ENCODE data around the gene TMEM40. TPM values are rescaled to one million over a fixed set of nuclear protein-coding genes. Genes with fewer than 3 reads are reported as not detected.

Gene TMEM40
- total RNA-seq, 4 donors from 2014 or later: 47.7 to 82.2 (median 63.8) TPM

DNA sequence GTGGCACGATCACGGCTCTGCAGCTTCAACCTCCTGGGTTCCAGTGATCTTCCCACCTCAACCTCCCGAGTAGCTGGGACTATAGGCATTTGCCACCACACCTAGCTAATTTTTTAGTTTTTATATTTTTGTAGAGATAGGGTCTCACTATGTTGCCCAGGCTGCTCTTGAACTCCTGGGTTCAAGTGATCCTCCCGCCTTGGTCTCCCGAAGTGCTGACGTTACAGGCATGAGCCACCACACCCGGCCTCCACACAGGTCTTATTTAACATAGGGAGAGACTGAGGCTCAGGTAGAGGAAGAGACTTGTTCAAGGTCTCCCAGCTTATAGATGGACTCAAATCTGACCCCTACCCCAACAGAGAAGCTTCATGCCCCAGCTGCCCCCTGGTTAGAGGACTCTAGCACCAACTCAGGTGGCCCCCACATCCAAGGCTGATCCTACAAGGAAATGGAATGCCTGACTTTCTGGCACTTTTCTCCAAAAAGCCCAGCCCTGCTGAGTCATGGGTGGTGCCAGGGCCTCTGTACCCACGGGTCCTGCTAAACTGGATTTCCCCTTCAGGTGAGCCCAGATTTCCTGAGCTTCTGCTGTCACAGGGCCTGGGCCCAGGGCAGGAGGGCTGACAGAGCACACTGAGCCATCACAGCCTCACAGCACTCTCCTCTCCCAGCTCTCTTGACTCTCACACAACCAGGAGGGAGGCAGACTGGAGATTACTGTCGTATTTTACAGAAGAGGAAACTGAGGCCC is 5.6 kb downstream of the TMEM40 start:
- Histone ChIP-seq H3K27me3 (no peaks in the 10 kb centered on the region), H3K36me3 (no peaks in the 10 kb centered on the region), H3K4me1 (peaks cover 23% of the 10 kb centered on the region), H3K4me3 (no peak overlapping the region), H3K27ac (peak overlapping the region; percentile 25), H3K9me3 (no peaks in the 10 kb centered on the region)
- no peak for DNase-seq (ENCODE audit: low spot score in 2 of 2)
- TF ChIP-seq EP300 (IDR thresholded peaks at IDR 0.05) (no peak), POLR2A (IDR thresholded peaks at IDR 0.05) (no peak), POLR2AphosphoS5 (IDR thresholded peaks at IDR 0.05) (no peak), CTCF (IDR thresholded peaks at IDR 0.05) (no peak)
- WGBS: 82% methylated on average over 9 of the region's 9 CpGs

DNA sequence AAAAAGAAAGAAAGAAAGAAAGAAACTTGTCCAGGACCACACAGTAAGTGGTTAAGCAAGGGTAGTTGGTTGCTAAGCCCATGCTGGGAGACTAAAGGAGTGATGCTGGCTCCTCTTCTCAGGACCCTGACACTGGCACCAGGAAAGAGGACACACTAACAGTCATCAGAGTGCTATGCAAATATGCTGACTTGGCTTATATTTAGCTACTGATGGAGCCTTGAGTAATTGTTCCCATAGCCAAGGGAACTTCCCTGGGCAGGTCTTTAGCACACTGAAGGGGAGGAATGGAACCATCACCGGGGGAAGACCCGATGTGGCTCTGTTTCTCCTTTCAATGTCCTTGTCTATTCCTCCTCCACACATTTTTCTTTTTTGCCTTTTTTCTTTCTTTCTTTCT is 6.2 kb downstream of the TMEM40 start:
- WGBS: 50% methylated on average over 2 of the region's 2 CpGs

DNA sequence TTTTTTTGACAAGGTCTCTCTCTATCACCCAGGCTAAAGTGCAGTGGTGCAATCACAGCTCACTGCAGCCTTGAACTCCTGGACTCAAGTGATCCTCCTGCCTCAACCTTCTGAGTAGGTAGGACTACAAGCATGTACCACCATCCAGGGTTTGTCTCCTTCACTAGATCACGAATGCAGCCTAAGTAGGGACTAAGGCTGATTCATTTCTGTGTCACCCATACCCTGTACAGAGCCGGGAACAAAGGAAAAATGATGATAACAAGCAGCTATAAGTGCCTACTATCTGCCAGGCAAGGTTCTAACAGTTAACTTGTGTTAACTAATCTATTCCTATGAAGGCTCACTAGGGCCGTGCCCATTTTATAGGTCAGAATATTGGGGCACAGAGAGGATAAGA is 7.0 kb downstream of the TMEM40 start:
- TF ChIP-seq POLR2A (IDR thresholded peaks at IDR 0.05) (no peak), POLR2AphosphoS5 (IDR thresholded peaks at IDR 0.05) (no peak), EP300 (IDR thresholded peaks at IDR 0.05) (no peak)
- Histone ChIP-seq H3K4me1 (peaks cover 14% of the 10 kb centered on the region), H3K36me3 (no peaks in the 10 kb centered on the region), H3K27ac (no peak overlapping the region), H3K9me3 (no peaks in the 10 kb centered on the region), H3K4me3 (no peak overlapping the region), H3K27me3 (no peaks in the 10 kb centered on the region)
- DNase-seq (ENCODE audit: low spot score in 2 of 2): no peak
- WGBS: 60% methylated on average over 3 of the region's 3 CpGs

More for the DNA sequence above, 6.2 kb downstream of the TMEM40 start:
- H3K9me3 ChIP-seq: no peaks in the 10 kb centered on the region
- no peak overlapping the region for H3K27ac ChIP-seq
- TF ChIP-seq POLR2A (IDR thresholded peaks at IDR 0.05) (no peak), POLR2AphosphoS5 (IDR thresholded peaks at IDR 0.05) (no peak), EP300 (IDR thresholded peaks at IDR 0.05) (no peak), CTCF (IDR thresholded peaks at IDR 0.05) (no peak)
- no peak for DNase-seq (ENCODE audit: low spot score in 2 of 2)
- H3K27me3 ChIP-seq: no peaks in the 10 kb centered on the region
- peaks cover 16% of the 10 kb centered on the region for H3K4me1 ChIP-seq
- no peak overlapping the region for H3K4me3 ChIP-seq
- no peaks in the 10 kb centered on the region for H3K36me3 ChIP-seq

DNA sequence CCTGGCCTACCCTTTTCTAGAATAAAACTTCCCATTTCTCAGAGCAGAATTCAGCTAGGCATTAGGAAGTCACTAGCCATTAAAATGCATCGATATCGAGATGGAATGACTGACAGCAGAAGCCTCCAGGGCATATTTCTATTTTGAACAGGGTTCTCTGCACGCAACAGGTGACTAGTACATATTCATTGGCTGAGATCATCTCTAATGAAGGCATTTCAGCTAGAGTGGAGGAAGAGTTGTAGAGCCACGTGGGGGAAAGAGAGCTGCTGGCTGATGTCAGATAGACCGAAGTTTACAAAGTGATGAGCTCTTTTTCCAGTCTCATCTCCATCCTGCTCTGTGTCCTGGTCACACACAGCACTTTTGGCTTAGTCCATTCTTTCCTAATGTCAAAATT is 7.5 kb downstream of the TMEM40 start:
- TF ChIP-seq POLR2A (IDR thresholded peaks at IDR 0.05) (no peak), CTCF (IDR thresholded peaks at IDR 0.05) (no peak), EP300 (IDR thresholded peaks at IDR 0.05) (no peak), POLR2AphosphoS5 (IDR thresholded peaks at IDR 0.05) (no peak)
- 63% methylated on average over 5 of the region's 5 CpGs for WGBS
- Histone ChIP-seq H3K9me3 (no peaks in the 10 kb centered on the region), H3K4me3 (no peak overlapping the region), H3K4me1 (peaks cover 14% of the 10 kb centered on the region), H3K36me3 (no peaks in the 10 kb centered on the region), H3K27ac (no peak overlapping the region), H3K27me3 (no peaks in the 10 kb centered on the region)
- DNase-seq (ENCODE audit: low spot score in 2 of 2): no peak

DNA sequence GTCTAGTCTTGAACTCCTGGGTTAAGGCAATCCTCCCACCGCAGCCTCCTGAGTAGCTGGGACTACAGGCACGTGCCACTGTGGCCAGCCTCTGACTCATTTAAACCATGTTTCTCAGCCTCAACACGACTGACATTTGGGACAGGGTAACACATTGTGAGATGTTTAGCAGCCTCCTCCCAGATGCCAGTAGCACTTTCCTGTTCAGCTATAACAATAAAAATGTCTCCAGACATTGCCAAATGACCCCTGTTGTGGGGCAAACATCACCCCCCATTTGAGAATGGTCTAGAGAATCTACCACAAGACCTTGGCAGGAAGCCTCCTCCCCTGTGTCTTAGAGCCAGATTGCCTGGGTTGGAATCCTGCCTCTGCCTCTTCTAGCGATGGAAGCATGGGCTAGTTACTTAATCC is 8.4 kb downstream of the TMEM40 start:
- no peaks in the 10 kb centered on the region for H3K36me3 ChIP-seq

More for the DNA sequence above, 8.4 kb downstream of the TMEM40 start:
- no peaks in the 10 kb centered on the region for H3K9me3 ChIP-seq
- DNase-seq (ENCODE audit: low spot score in 2 of 2): no peak
- WGBS: 33% methylated on average over 4 of the region's 4 CpGs
- H3K27ac ChIP-seq: no peak overlapping the region
- H3K4me3 ChIP-seq: no peak overlapping the region
- TF ChIP-seq EP300 (IDR thresholded peaks at IDR 0.05) (no peak), POLR2A (IDR thresholded peaks at IDR 0.05) (no peak), CTCF (IDR thresholded peaks at IDR 0.05) (no peak), POLR2AphosphoS5 (IDR thresholded peaks at IDR 0.05) (no peak)
- peaks cover 14% of the 10 kb centered on the region for H3K4me1 ChIP-seq
- H3K27me3 ChIP-seq: no peaks in the 10 kb centered on the region

Data from suprapubic skin (tissue), 4 donors.